OCI-LY3 (cell line): ENCODE measurements around the gene DSC3.
"Not testable (repeated sequence)": the region's sequence is repeated elsewhere in the genome, so short reads cannot be mapped to it uniquely, and the experiment has no call there.

Source experiments
- H2AFZ ChIP-seq: fragments of 200-600, 300-600 bp; shearing (Covaris generic); 2 replicates; pipeline ENCODE4 v1.6.0; 2014; ENCODE audit warnings: antibody characterized with exemption, low read depth, low read length
- H3K27ac ChIP-seq: fragments of 200-600, 300-600 bp; sonication (generic); 2 replicates; pipeline ENCODE4 v1.5.1; 2014; ENCODE audit warnings: mild to moderate bottlenecking, low read length, moderate library complexity, mixed read lengths
- H3K27me3 ChIP-seq: fragments of 200-600, 300-600 bp; sonication (generic); 2 replicates; pipeline ENCODE4 v1.6.1; 2014; ENCODE audit warnings: low read depth, low read length, mixed read lengths
- H3K36me3 ChIP-seq: fragments of 200-600, 300-600 bp; sonication (generic); replicated peaks from 2 replicates; pipeline ENCODE3; 2014; ENCODE audit warnings: low read depth, low read length, mixed read lengths
- H3K4me1 ChIP-seq: fragments of 300-600, 200-600 bp; sonication (generic); 2 replicates; pipeline ENCODE4 v1.6.1; 2014; ENCODE audit warnings: low read length, mixed read lengths
- H3K4me2 ChIP-seq: fragments of 200-600, 300-600 bp; sonication (generic); 2 replicates; pipeline ENCODE4 v1.6.1; 2014; ENCODE audit warnings: low read length, mixed read lengths
- H3K4me3 ChIP-seq: fragments of 300-600, 200-600 bp; sonication (generic); 2 replicates; pipeline ENCODE4 v1.5.1; 2014; ENCODE audit warnings: antibody characterized with exemption, mild to moderate bottlenecking, low read length, moderate library complexity
- H3K79me2 ChIP-seq: fragments of 300-600, 200-600 bp; shearing (Covaris generic); 2 replicates; pipeline ENCODE4 v1.6.1; 2014; ENCODE audit warnings: mild to moderate bottlenecking, low read length, mixed read lengths
- H3K9ac ChIP-seq: fragments of 300-600, 200-600 bp; shearing (Covaris generic); 2 replicates; pipeline ENCODE4 v1.6.0; 2014; ENCODE audit warnings: mild to moderate bottlenecking, low read length, moderate library complexity
- H3K9me3 ChIP-seq: fragments of 200-600, 300-600 bp; shearing (Covaris generic); 2 replicates; pipeline ENCODE4 v1.6.1; 2014; ENCODE audit warnings: low read length, mixed read lengths; ENCODE audit not compliant: insufficient read depth
- H4K20me1 ChIP-seq: fragments of 200-600, 300-600 bp; sonication (generic); 2 replicates; pipeline ENCODE4 v1.6.1; 2016; ENCODE audit warnings: low read length, mixed read lengths; ENCODE audit not compliant: insufficient read depth
- CTCF ChIP-seq: fragments of 200-600, 300-600 bp; sonication (generic); IDR thresholded peaks from 2 replicates; pipeline ENCODE4 v1.5.1; 2014; ENCODE audit warnings: antibody characterized with exemption, low read length, low read depth
- EZH2phosphoT487 ChIP-seq: fragments of 200-600 bp; shearing (Covaris generic); IDR thresholded peaks from 2 replicates; pipeline ENCODE4 v1.6.1; 2018; ENCODE audit warnings: antibody characterized with exemption, mixed run types, low read depth

The DSC3 gene

GRCh38 chr18:30985753-30986152 lies 56.8 kb downstream of the DSC3 start:
- Histone ChIP-seq H3K27ac (no peak overlapping the region), H3K36me3 (no peaks in the 10 kb centered on the region), H3K9me3 (no peaks in the 10 kb centered on the region), H3K9ac (no peak overlapping the region), H2AFZ (no peak overlapping the region), H3K79me2 (no peaks in the 10 kb centered on the region), H3K4me1 (peaks cover 5% of the 10 kb centered on the region; the same call in 1 of the 2 replicates), H3K27me3 (no peaks in the 10 kb centered on the region), H4K20me1 (no peaks in the 10 kb centered on the region), H3K4me2 (no peak overlapping the region), H3K4me3 (no peak overlapping the region)
- TF ChIP-seq EZH2phosphoT487 (no peak), CTCF (no peak)

- Histone ChIP-seq H3K4me3 (no peak overlapping the region), H4K20me1 (no peaks in the 10 kb centered on the region), H3K4me2 (no peak overlapping the region), H3K27ac (no peak overlapping the region), H3K9ac (no peak overlapping the region), H2AFZ (no peak overlapping the region), H3K79me2 (no peaks in the 10 kb centered on the region), H3K36me3 (no peaks in the 10 kb centered on the region), H3K27me3 (no peaks in the 10 kb centered on the region), H3K9me3 (no peaks in the 10 kb centered on the region), H3K4me1 (peaks cover 5% of the 10 kb centered on the region; the same call in 1 of the 2 replicates)
- TF ChIP-seq EZH2phosphoT487, result no peak
- no peak for TF ChIP-seq CTCF
Observed at GRCh38 chr18:30982285-30982992, 60.1 kb downstream of the DSC3 start.

- not testable (repeated sequence) for H3K4me1 ChIP-seq, H3K79me2 ChIP-seq, H2AFZ ChIP-seq, H3K4me2 ChIP-seq, H3K4me3 ChIP-seq, H3K9me3 ChIP-seq, H4K20me1 ChIP-seq, H3K27ac ChIP-seq, H3K27me3 ChIP-seq, H3K9ac ChIP-seq, H3K36me3 ChIP-seq
Observed at GRCh38 chr18:30978091-30978490, 64.5 kb downstream of the DSC3 start.

GRCh38 chr18:30971338-30971956 lies 71.1 kb downstream of the DSC3 start:
- peak; percentile 64 for TF ChIP-seq CTCF
- TF ChIP-seq EZH2phosphoT487, result no peak

More at GRCh38 chr18:30971338-30971956, 71.1 kb downstream of the DSC3 start:
- Histone ChIP-seq H3K9me3 (no peaks in the 10 kb centered on the region), H3K4me3 (no peak overlapping the region), H3K9ac (no peak overlapping the region), H4K20me1 (no peaks in the 10 kb centered on the region), H3K79me2 (no peaks in the 10 kb centered on the region), H3K27me3 (no peaks in the 10 kb centered on the region), H2AFZ (no peak overlapping the region), H3K27ac (no peak overlapping the region), H3K4me1 (peaks cover 4% of the 10 kb centered on the region; the same call in 1 of the 2 replicates), H3K36me3 (no peaks in the 10 kb centered on the region), H3K4me2 (0 out of 2 replicates have a peak overlapping the region, but pooled peaks have one; percentile 89)
